Right lobe of liver (tissue), 4 donors: ENCODE measurements around the gene TGM6.

Experiments
- POLR2A ChIP-seq: fragments of 450-650 bp; IDR thresholded peaks from one replicate; pipeline ENCODE4 v1.6.1; 2017; ENCODE audit warnings: antibody characterized with exemption, mild to moderate bottlenecking
- TF ChIP-seq, protein P1 (sequence below), 4 donors: fragments of 200-600 bp in 3 of 4; fragments of 450-650 bp in 1 of 4; IDR thresholded peaks; one replicate each; pipeline versions ENCODE4 v1.5.1 to v1.8.0; 2016 to 2022; ENCODE audit warnings: antibody characterized with exemption in 4 of 4, mild to moderate bottlenecking in 2 of 4
- donor health status: DM: no; HTN: no; CAD: no.
- donor health status: DM: no; HTN: no; CAD: no.
- donor health status: DM: no; HTN: yes; CAD: no.

DNA sequence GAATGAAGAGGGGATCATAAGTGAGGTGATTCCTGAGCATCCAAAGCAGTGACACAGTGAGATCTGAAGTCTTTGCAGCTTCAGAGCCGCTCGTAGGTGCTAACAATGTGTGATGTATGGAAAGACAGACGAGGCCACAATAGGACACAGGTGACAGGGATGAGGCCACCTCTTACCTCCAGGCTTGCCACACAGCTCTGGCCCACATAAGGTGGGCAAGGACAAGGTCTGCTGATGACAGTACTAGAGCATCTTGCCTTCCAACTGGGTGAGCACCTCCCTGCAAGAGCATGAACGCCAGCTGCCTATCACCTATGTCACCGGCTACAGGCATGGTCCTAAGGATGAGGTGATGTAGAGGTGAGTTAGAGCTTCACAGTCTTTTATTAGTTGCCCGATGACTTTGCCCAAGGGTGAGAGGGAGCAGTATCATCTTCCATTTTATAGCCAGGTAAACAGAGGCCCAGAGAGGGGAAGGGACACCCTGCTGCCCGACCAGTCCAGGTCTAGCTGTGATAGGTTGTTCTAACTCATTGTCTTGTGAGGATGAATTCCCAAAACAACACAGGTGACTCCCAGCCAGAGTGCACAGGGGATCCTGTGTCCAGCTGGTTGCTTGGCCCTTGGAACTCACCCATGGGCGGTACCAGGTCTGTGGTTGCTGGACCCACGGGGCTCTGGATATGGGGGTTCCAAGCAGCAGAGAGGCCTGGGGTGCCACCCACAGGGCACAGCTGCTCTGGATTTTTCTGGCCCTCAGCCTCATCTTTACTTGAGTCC is 6.2 kb upstream of the TGM6 start:
- TF ChIP-seq, protein P1, sequence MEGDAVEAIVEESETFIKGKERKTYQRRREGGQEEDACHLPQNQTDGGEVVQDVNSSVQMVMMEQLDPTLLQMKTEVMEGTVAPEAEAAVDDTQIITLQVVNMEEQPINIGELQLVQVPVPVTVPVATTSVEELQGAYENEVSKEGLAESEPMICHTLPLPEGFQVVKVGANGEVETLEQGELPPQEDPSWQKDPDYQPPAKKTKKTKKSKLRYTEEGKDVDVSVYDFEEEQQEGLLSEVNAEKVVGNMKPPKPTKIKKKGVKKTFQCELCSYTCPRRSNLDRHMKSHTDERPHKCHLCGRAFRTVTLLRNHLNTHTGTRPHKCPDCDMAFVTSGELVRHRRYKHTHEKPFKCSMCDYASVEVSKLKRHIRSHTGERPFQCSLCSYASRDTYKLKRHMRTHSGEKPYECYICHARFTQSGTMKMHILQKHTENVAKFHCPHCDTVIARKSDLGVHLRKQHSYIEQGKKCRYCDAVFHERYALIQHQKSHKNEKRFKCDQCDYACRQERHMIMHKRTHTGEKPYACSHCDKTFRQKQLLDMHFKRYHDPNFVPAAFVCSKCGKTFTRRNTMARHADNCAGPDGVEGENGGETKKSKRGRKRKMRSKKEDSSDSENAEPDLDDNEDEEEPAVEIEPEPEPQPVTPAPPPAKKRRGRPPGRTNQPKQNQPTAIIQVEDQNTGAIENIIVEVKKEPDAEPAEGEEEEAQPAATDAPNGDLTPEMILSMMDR (IDR thresholded peaks at IDR 0.05) = no peak
- TF ChIP-seq POLR2A = no peak
